CD14-positive monocyte (primary cell): ENCODE measurements around the gene AOPEP. TPM values are rescaled to one million over a fixed set of nuclear protein-coding genes. Genes with fewer than 3 reads are reported as not detected.

Experiments used
- DNase-seq, 3 donors: peaks; one replicate each; pipeline ENCODE4 v3.0.0-alpha.2; 2011 to 2022
- H2AFZ ChIP-seq: 2 replicates; pipeline ENCODE4 v1.6.0; 2012; ENCODE audit warnings: mild to moderate bottlenecking, low read depth, low read length, inconsistent platforms; ENCODE audit not compliant: insufficient read depth, poor library complexity, severe bottlenecking
- H3K27ac ChIP-seq, 2 donors: 1 replicate in 1 of 2; 2 replicates in 1 of 2; pipeline ENCODE4 v1.5.1; 2012 to 2013; ENCODE audit warnings: low read length in 2 of 2, control low read depth in 1 of 2, inconsistent platforms in 1 of 2, low read depth in 1 of 2, mild to moderate bottlenecking in 1 of 2
- H3K27me3 ChIP-seq, 2 donors: one replicate each; pipeline versions ENCODE4 v1.6.0 to v1.6.1; 2011 to 2013; ENCODE audit warnings: low read length in 2 of 2; ENCODE audit not compliant: control insufficient read depth in 2 of 2, insufficient read depth in 2 of 2
- H3K36me3 ChIP-seq, 2 donors: replicated peaks in 1 of 2; 1 replicate in 1 of 2; 2 replicates in 1 of 2; pipeline versions ENCODE4 v1.5.1 to v1.6.1; 2012 to 2013; ENCODE audit warnings: low read length in 2 of 2, control low read depth in 1 of 2, inconsistent platforms in 1 of 2, mild to moderate bottlenecking in 1 of 2; ENCODE audit not compliant: insufficient read depth in 2 of 2, control insufficient read depth in 1 of 2
- H3K4me1 ChIP-seq, 2 donors: 1 replicate in 1 of 2; 2 replicates in 1 of 2; pipeline versions ENCODE4 v1.5.1 to v1.6.1; 2012 to 2013; ENCODE audit warnings: low read length in 2 of 2, control low read depth in 1 of 2, inconsistent platforms in 1 of 2, mild to moderate bottlenecking in 1 of 2, moderate library complexity in 1 of 2; ENCODE audit not compliant: insufficient read depth in 2 of 2, control insufficient read depth in 1 of 2
- H3K4me2 ChIP-seq: replicated peaks from 2 replicates; pipeline ENCODE3; 2012; ENCODE audit warnings: low read length, moderate library complexity, mild to moderate bottlenecking; ENCODE audit not compliant: poor library complexity, severe bottlenecking; ENCODE audit errors: extremely low read depth
- H3K4me3 ChIP-seq, 3 experiments: fragments of 200-600 bp in 1 of 3; sonication (generic) in 1 of 3; replicated peaks in 1 of 3; 1 replicate in 2 of 3; 2 replicates in 1 of 3; pipeline ENCODE4 v1.5.1; 2011 to 2013; ENCODE audit warnings: low read length in 3 of 3, mild to moderate bottlenecking in 3 of 3, control low read depth in 2 of 3, low read depth in 2 of 3, inconsistent platforms in 1 of 3, moderate library complexity in 1 of 3
- H3K79me2 ChIP-seq: 2 replicates; pipeline ENCODE4 v1.6.0; 2012; ENCODE audit warnings: mild to moderate bottlenecking, control low read depth, inconsistent platforms, low read length, moderate library complexity; ENCODE audit not compliant: insufficient read depth
- H3K9ac ChIP-seq: 2 replicates; pipeline ENCODE4 v1.6.0; 2017; ENCODE audit warnings: low read length, mild to moderate bottlenecking; ENCODE audit not compliant: insufficient read depth, poor library complexity, severe bottlenecking
- H3K9me3 ChIP-seq, 2 donors: replicated peaks in 1 of 2; 1 replicate in 1 of 2; 2 replicates in 1 of 2; pipeline versions ENCODE4 v1.5.1 to v1.6.1; 2012 to 2013; ENCODE audit warnings: low read length in 2 of 2, control low read depth in 1 of 2; ENCODE audit not compliant: control insufficient read depth in 1 of 2, insufficient read depth in 1 of 2
- H4K20me1 ChIP-seq: 2 replicates; pipeline ENCODE4 v1.6.0; 2012; ENCODE audit warnings: mild to moderate bottlenecking, low read length, control low read depth, moderate library complexity; ENCODE audit not compliant: insufficient read depth
- H3K27ac Mint-ChIP-seq, 7 donors: one replicate each; pipeline ENCODE4 v1.8.0; 2020; ENCODE audit warnings: mild to moderate bottlenecking in 7 of 7, mixed read lengths in 7 of 7, moderate library complexity in 6 of 7, inconsistent platforms in 2 of 7
- H3K27me3 Mint-ChIP-seq, 3 donors: one replicate each; pipeline ENCODE4 v1.8.0; 2021 to 2022; ENCODE audit warnings: low read depth in 3 of 3, mild to moderate bottlenecking in 3 of 3, mixed read lengths in 3 of 3, moderate library complexity in 3 of 3, inconsistent platforms in 1 of 3
- H3K36me3 Mint-ChIP-seq, 2 donors: one replicate each; pipeline ENCODE4 v1.8.0; 2020; ENCODE audit warnings: mixed read lengths in 2 of 2, inconsistent platforms in 1 of 2, mild to moderate bottlenecking in 1 of 2
- H3K4me1 Mint-ChIP-seq: one replicate; pipeline ENCODE4 v1.8.0; 2020; ENCODE audit warnings: mild to moderate bottlenecking, mixed read lengths
- H3K4me3 Mint-ChIP-seq, 2 donors: one replicate each; pipeline ENCODE4 v1.8.0; 2020; ENCODE audit warnings: mild to moderate bottlenecking in 2 of 2, mixed read lengths in 2 of 2, moderate library complexity in 1 of 2
- H3K9me3 Mint-ChIP-seq, 7 donors: one replicate each; pipeline ENCODE4 v1.8.0; 2020 to 2022; ENCODE audit warnings: mixed read lengths in 7 of 7, mild to moderate bottlenecking in 6 of 7, moderate library complexity in 6 of 7, inconsistent platforms in 2 of 7
- WGBS: methylation state at CpG from one replicate; pipeline ENCODE4 v1.1.5; 2013; ENCODE audit warnings: missing lambda C conversion rate; ENCODE audit not compliant: insufficient coverage; 5-methylcytosine and 5-hydroxymethylcytosine counted together
- intact Hi-C, 2 donors: fragments of 100-400 bp; cut with micrococcal nuclease; formaldehyde crosslinking; loops; one replicate each; pipeline versions ENCODE4 v1.15.0 to v1.15.1; 2023
- polyA plus RNA-seq, 3 donors: library from polyadenylated mRNA; depleted of rRNA in 1 of 3; unstranded in 2 of 3; stranded (reverse) in 1 of 3; fragments of 300-500 nt in 2 of 3; fragments of >200 nt in 1 of 3; fragmentation: Illumina TruSeq in 2 of 3; gene quantifications; 1 replicate in 2 of 3; 2 replicates in 1 of 3; pipeline ENCODE4 v1.2.3, GENCODE V29; 2012 to 2021
- TF ChIP-seq, protein P1 (sequence below): fragments of 200-600 bp; IDR thresholded peaks from one replicate; pipeline ENCODE4 v1.8.0; 2022; ENCODE audit warnings: antibody characterized with exemption, mild to moderate bottlenecking

The AOPEP gene
- polyA plus RNA-seq, 3 donors: 3.0 to 4.1 (median 3.1) TPM

DNA sequence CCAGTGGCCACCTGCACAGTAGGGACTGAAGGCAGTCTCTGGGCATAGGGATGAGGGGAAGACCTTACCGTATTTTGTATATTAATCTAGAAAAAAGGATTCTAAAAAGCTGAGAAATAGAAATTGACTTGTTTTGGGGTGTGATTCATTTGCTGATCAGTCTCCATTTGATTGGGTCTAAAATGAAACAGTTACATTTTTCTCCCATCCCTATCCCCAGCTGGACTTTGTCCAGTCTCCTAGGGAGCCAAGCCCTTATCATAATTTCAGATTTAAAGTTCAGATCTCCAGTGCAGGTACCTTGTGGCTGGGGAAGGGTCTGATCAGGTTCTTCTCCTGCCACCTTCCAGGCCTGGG lies 350.2 kb downstream of the AOPEP start:
- no peaks in the 10 kb centered on the region for H3K36me3 ChIP-seq
- no peaks in the 10 kb centered on the region for H3K27me3 Mint-ChIP-seq
- no peak overlapping the region for H3K4me2 ChIP-seq
- peaks cover 0 to 7% of the 10 kb centered on the region in 2 donors for H3K36me3 Mint-ChIP-seq
- H3K9me3 ChIP-seq: no peaks in the 10 kb centered on the region
- no peak overlapping the region for H3K27ac Mint-ChIP-seq
- intact Hi-C loops: no loop called here
- H4K20me1 ChIP-seq: no peaks in the 10 kb centered on the region
- no peaks in the 10 kb centered on the region for H3K4me1 ChIP-seq
- WGBS: no CpG with 5 or more reads among the region's 1 CpG
- no peak overlapping the region for H3K4me3 ChIP-seq
- no peak overlapping the region for H2AFZ ChIP-seq
- no peak overlapping the region for H3K9ac ChIP-seq
- no peaks in the 10 kb centered on the region for H3K9me3 Mint-ChIP-seq
- no peaks in the 10 kb centered on the region for H3K27me3 ChIP-seq
- no peak overlapping the region for H3K4me3 Mint-ChIP-seq
- no peak for DNase-seq
- H3K4me1 Mint-ChIP-seq: no peaks in the 10 kb centered on the region
- no peaks in the 10 kb centered on the region for H3K79me2 ChIP-seq
- TF ChIP-seq, protein P1, sequence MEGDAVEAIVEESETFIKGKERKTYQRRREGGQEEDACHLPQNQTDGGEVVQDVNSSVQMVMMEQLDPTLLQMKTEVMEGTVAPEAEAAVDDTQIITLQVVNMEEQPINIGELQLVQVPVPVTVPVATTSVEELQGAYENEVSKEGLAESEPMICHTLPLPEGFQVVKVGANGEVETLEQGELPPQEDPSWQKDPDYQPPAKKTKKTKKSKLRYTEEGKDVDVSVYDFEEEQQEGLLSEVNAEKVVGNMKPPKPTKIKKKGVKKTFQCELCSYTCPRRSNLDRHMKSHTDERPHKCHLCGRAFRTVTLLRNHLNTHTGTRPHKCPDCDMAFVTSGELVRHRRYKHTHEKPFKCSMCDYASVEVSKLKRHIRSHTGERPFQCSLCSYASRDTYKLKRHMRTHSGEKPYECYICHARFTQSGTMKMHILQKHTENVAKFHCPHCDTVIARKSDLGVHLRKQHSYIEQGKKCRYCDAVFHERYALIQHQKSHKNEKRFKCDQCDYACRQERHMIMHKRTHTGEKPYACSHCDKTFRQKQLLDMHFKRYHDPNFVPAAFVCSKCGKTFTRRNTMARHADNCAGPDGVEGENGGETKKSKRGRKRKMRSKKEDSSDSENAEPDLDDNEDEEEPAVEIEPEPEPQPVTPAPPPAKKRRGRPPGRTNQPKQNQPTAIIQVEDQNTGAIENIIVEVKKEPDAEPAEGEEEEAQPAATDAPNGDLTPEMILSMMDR: no peak
- no peak overlapping the region for H3K27ac ChIP-seq

DNA sequence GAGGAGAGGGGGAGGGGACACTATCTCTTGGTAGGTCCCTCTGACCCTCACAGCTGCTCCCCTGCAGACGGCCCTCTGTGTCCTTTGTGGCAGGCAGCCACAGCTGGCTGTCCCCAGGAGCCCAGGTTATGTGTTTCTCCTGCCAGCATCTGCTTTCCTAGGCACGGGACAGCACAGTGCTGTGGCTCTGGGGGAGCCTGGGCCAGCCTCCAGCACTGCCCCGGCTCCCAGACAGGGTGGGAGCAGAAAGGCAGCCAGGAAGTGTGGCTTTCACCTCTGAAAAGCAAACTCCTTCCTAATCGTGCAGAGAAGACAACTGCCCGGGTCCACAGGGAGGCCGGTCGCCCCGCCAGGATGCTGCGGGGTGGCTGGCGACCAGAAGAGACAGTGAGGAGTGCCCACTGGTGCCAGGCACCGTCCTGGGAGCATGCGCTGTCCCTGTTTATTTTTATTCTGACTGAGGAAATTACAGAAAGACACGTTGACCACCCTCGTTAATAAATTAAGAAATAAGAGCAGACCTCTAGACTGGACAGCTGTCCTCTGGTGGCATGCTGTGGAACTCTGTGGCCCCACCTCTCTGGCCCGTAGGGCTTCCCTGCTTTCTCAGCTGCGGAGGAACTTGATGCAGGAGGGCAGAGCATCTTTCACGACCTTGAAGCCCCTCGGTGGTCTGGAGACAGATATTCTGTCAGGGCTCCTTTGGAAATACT lies 350.7 kb downstream of the AOPEP start:
- no peak overlapping the region for H3K9ac ChIP-seq
- H3K4me3 Mint-ChIP-seq: no peak overlapping the region

More for the DNA sequence above, 350.7 kb downstream of the AOPEP start:
- Mint-ChIP-seq H3K9me3 (no peaks in the 10 kb centered on the region), H3K27me3 (no peaks in the 10 kb centered on the region), H3K4me1 (no peaks in the 10 kb centered on the region), H3K36me3 (peaks cover 0 to 10% of the 10 kb centered on the region in 2 donors), H3K27ac (peak overlapping the region in 1 of 7 donors; percentile 43)
- H3K4me3 ChIP-seq: no peak overlapping the region
- no peaks in the 10 kb centered on the region for H4K20me1 ChIP-seq
- 94% methylated on average over 16 of the region's 18 CpGs for WGBS
- no peak overlapping the region for H2AFZ ChIP-seq
- H3K4me2 ChIP-seq: no peak overlapping the region
- intact Hi-C loops: no loop called here
- H3K27me3 ChIP-seq: no peaks in the 10 kb centered on the region
- no peak overlapping the region for H3K27ac ChIP-seq
- TF ChIP-seq, protein P1: no peak
- no peaks in the 10 kb centered on the region for H3K4me1 ChIP-seq
- no peak for DNase-seq
- no peaks in the 10 kb centered on the region for H3K79me2 ChIP-seq
- peaks cover 0 to 3% of the 10 kb centered on the region in 2 donors for H3K36me3 ChIP-seq
- no peaks in the 10 kb centered on the region for H3K9me3 ChIP-seq
